KMS-11 (cell line): Measurements from ENCODE around the gene RNF39.

Source experiments
- H2AFZ ChIP-seq: fragments of 200-600 bp; sonication (generic); 2 replicates; pipeline ENCODE4 v1.6.1; 2016; ENCODE audit warnings: antibody characterized with exemption, mixed run types, low read depth
- H3K27ac ChIP-seq: fragments of 200-600 bp; sonication (generic); 2 replicates; pipeline ENCODE4 v1.6.1; 2016; ENCODE audit warnings: mild to moderate bottlenecking, mixed run types
- H3K27me3 ChIP-seq: fragments of 200-600 bp; sonication (generic); 2 replicates; pipeline ENCODE4 v1.6.1; 2017; ENCODE audit warnings: mild to moderate bottlenecking, low read depth, mixed run types, moderate library complexity; ENCODE audit not compliant: insufficient read depth
- H3K36me3 ChIP-seq: fragments of 200-600 bp; sonication (generic); 2 replicates; pipeline ENCODE4 v1.6.1; 2017; ENCODE audit warnings: mild to moderate bottlenecking, mixed run types; ENCODE audit not compliant: insufficient read depth
- H3K4me1 ChIP-seq: fragments of 200-600 bp; sonication (generic); 2 replicates; pipeline ENCODE4 v1.6.1; 2016; ENCODE audit warnings: mild to moderate bottlenecking, low read depth, mixed run types; ENCODE audit not compliant: poor library complexity, severe bottlenecking
- H3K4me2 ChIP-seq: fragments of 200-600 bp; sonication (generic); 2 replicates; pipeline ENCODE4 v1.7.0; 2016; ENCODE audit warnings: mild to moderate bottlenecking, mixed run types
- H3K4me3 ChIP-seq: fragments of 200-600 bp; sonication (generic); IDR thresholded peaks from 2 replicates; pipeline ENCODE4 v1.6.1; 2017; ENCODE audit warnings: low read depth, low read length, mixed read lengths; ENCODE audit not compliant: insufficient read depth
- H3K79me2 ChIP-seq: fragments of 200-600 bp; sonication (generic); 2 replicates; pipeline ENCODE4 v1.6.1; 2016; ENCODE audit warnings: low read depth, mixed run types; ENCODE audit not compliant: insufficient read depth
- H3K9ac ChIP-seq: fragments of 200-600 bp; sonication (generic); 2 replicates; pipeline ENCODE4 v1.6.1; 2016; ENCODE audit warnings: mild to moderate bottlenecking, mixed run types
- H4K20me1 ChIP-seq: fragments of 200-600 bp; sonication (generic); 2 replicates; pipeline ENCODE4 v1.6.1; 2016; ENCODE audit warnings: mild to moderate bottlenecking, mixed run types; ENCODE audit not compliant: insufficient read depth
- TF ChIP-seq, protein P1 (sequence below): fragments of 200-600 bp; sonication (generic); conservative IDR thresholded peaks from 2 replicates; pipeline ENCODE4 v1.6.1; 2017; ENCODE audit warnings: low read depth, mild to moderate bottlenecking, antibody characterized with exemption, low read length, moderate library complexity, mixed read lengths

The RNF39 gene

DNA sequence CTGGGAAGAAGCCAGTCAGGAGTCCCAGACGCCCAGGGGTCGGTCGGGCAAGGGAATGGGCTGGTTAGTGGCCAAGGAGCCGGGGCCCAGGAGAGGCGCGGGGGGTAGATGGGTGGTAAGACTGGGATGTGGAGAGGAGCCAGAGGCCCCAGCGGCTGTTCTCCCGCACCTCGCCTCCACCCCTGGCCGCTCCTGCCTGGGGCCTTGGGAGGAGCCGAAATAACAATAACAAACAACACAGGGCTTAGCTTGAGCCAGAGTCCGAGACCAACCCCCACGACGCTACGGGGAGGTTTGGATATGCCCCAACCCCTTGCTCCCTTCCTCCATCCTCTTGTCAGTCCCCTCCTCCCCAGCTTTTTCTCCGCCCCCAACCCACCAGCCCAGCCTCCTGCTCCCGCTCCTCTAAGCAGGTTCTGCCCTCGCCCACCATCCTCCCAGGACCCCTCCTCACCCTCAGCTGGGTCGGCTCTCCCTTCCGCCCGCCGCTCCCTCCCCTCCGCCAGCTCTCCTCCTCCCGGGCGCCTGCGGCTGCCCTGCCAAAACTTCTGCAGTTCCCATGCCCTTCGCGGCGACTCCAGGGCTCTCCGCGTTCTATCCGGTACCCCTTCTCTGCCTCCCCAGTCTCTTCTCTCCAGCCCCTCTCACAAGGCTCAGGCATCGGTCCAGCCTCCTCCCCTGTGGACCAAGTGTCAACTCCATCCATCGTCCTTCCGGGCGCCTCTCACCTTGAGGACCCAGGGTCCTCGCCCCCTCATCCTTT is 1.1 kb downstream of the RNF39 start:
- Histone ChIP-seq H3K9ac (no peak overlapping the region), H3K4me2 (no peak overlapping the region), H4K20me1 (no peaks in the 10 kb centered on the region), H3K36me3 (no peaks in the 10 kb centered on the region), H3K27me3 (no peaks in the 10 kb centered on the region; the same call in 1 of the 2 replicates), H2AFZ (no peak overlapping the region), H3K27ac (no peak overlapping the region), H3K4me1 (no peaks in the 10 kb centered on the region), H3K4me3 (no peak overlapping the region), H3K79me2 (no peaks in the 10 kb centered on the region)
- TF ChIP-seq, protein P1, sequence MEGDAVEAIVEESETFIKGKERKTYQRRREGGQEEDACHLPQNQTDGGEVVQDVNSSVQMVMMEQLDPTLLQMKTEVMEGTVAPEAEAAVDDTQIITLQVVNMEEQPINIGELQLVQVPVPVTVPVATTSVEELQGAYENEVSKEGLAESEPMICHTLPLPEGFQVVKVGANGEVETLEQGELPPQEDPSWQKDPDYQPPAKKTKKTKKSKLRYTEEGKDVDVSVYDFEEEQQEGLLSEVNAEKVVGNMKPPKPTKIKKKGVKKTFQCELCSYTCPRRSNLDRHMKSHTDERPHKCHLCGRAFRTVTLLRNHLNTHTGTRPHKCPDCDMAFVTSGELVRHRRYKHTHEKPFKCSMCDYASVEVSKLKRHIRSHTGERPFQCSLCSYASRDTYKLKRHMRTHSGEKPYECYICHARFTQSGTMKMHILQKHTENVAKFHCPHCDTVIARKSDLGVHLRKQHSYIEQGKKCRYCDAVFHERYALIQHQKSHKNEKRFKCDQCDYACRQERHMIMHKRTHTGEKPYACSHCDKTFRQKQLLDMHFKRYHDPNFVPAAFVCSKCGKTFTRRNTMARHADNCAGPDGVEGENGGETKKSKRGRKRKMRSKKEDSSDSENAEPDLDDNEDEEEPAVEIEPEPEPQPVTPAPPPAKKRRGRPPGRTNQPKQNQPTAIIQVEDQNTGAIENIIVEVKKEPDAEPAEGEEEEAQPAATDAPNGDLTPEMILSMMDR = no peak

DNA sequence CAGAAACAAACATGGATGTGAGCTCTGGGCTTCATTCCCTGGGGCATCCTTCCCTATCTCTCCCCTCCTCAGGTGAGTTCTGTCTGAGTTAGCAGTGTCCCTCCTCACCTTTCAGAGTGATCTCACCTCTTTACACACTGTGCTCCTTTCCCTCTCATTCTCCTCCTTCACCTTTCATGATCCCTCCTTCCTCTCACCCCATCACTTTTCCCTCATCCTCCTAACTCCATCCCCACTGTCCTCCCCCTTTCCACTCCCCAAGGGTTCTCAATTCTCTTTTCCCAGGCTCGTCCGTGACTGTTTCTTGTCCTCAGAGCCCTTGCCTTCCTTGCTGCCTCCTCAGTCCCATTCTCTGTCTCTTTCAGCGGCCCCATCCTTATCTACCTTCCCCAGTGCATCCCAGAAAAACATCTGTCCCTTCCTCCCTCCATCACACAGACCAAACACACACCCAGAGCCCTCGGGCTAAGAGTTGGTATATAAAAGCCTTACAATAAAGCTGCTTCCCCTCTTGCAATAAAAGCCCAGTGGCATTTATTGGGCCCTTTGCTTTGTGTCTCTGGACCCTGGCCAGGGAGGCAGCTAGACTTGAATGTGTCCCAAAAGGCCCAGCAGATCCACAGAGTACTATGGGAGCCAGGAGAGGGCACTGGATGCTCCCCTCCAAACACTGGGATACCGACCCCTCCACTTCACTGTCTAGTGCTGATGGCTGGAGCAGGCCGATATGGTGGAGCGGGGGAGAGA is 1.9 kb downstream of the RNF39 start:
- no peak overlapping the region for H3K4me2 ChIP-seq
- TF ChIP-seq, protein P1 = no peak
- H3K27ac ChIP-seq = no peak overlapping the region
- no peak overlapping the region for H3K9ac ChIP-seq
- H2AFZ ChIP-seq = no peak overlapping the region
- no peaks in the 10 kb centered on the region for H3K36me3 ChIP-seq
- no peaks in the 10 kb centered on the region for H4K20me1 ChIP-seq
- H3K4me3 ChIP-seq = no peak overlapping the region
- no peaks in the 10 kb centered on the region for H3K79me2 ChIP-seq
- H3K4me1 ChIP-seq = no peaks in the 10 kb centered on the region
- no peaks in the 10 kb centered on the region; the same call in 1 of the 2 replicates for H3K27me3 ChIP-seq

DNA sequence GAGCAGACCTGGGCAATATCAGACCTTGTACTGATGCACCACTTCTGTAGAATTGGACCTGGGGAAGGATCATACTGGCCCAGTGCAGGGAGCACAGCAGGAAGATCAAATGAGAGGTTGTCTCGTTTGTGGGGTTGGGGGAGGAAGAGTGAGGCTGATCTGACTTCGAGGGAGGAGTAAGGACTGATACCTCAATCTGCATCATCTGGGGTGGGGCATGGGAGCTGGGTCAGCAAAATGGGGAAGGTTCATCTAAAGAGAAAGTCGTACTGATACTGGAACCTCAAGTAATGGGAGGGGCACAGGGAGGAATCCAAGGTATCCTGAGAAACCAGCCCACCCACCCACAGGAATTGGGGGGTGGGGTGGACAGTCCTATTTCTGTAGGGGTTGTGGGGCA is 3.7 kb downstream of the RNF39 start:
- Histone ChIP-seq H3K27ac (no peak overlapping the region), H3K9ac (no peak overlapping the region), H4K20me1 (no peaks in the 10 kb centered on the region), H2AFZ (no peak overlapping the region), H3K36me3 (no peaks in the 10 kb centered on the region), H3K4me1 (peaks cover 8% of the 10 kb centered on the region), H3K27me3 (no peaks in the 10 kb centered on the region; the same call in 1 of the 2 replicates), H3K79me2 (peaks cover 10% of the 10 kb centered on the region; the same call in 1 of the 2 replicates), H3K4me3 (no peak overlapping the region), H3K4me2 (no peak overlapping the region)
- TF ChIP-seq, protein P1 = no peak

DNA sequence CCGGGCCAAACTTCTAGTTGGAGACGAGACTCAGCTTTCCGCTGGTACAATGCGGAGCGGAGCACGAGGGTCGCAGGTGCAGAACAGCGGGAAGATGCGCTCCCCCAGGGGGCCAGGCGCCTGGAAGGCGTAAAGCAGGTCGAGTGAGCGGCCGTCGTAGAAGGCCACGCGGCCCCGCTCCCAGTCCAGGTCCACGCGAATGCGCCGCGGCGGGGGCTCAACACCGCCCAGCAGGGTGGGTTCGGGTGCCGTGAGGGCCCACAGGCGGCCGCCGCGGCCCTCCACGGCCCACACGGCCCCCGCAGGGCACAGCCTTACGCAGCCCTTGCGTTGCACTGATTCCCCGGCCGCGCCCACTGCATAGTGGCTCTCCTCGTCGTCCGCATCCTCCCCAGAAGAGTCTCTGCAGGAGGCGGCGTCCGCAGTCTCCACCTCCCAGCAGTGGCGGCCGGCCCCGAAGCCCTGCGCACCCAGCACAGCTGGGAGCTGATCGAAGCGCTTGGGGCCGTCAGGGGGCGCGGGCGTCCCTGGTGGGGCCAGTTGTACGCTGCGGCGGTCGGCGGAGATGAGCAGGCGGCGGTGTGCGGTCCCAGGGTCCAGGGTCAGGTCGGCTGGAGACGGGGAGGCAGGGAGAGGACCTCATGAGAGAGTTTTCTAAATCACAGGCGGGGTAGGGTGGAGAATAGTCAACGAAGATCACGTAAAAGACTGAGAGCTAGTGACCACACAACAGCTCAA is 4.3 kb downstream of the RNF39 start:
- Histone ChIP-seq H3K9ac (no peak overlapping the region), H2AFZ (no peak overlapping the region), H3K79me2 (peaks cover 10% of the 10 kb centered on the region; the same call in 1 of the 2 replicates), H3K27me3 (no peaks in the 10 kb centered on the region), H3K4me3 (no peak overlapping the region), H3K4me1 (peaks cover 9% of the 10 kb centered on the region), H3K4me2 (no peak overlapping the region), H4K20me1 (no peaks in the 10 kb centered on the region), H3K27ac (no peak overlapping the region), H3K36me3 (no peaks in the 10 kb centered on the region)
- TF ChIP-seq, protein P1 = no peak
